ENCODE measurements around the gene ZC3H13.

Gene ZC3H13

GRCh38 chr13:46062185-46062584 is 9.6 kb upstream of the ZC3H13 start:
- no peak for DNase-seq

- no peak for DNase-seq
Measured at GRCh38 chr13:46059405-46059804, 6.9 kb upstream of the ZC3H13 start.

GRCh38 chr13:46058268-46058667 is 5.7 kb upstream of the ZC3H13 start:
- DNase-seq = no peak

- no peak for DNase-seq
Measured at GRCh38 chr13:46057256-46058015, 4.9 kb upstream of the ZC3H13 start.

GRCh38 chr13:46053162-46054012 is 841 bp upstream of the ZC3H13 start:
- no peak for DNase-seq

GRCh38 chr13:46051968-46052318 is 603 bp downstream of the ZC3H13 start:
- DNase-seq = no peak

- DNase-seq = no peak
Measured at GRCh38 chr13:46050771-46051170, 1.8 kb downstream of the ZC3H13 start.

GRCh38 chr13:46045424-46045823 is 7.1 kb downstream of the ZC3H13 start:
- DNase-seq = no peak

GRCh38 chr13:46043647-46044046 is 8.9 kb downstream of the ZC3H13 start:
- DNase-seq = no peak

GRCh38 chr13:46041419-46041839 is 11.1 kb downstream of the ZC3H13 start:
- no peak for DNase-seq

GRCh38 chr13:46040763-46041162 is 11.8 kb downstream of the ZC3H13 start:
- DNase-seq = no peak

GRCh38 chr13:46039411-46040182 is 12.9 kb downstream of the ZC3H13 start:
- DNase-seq = no peak

- DNase-seq = no peak
Measured at GRCh38 chr13:46038296-46038695, 14.2 kb downstream of the ZC3H13 start.

- no peak for DNase-seq
Measured at GRCh38 chr13:46035066-46035465, 17.5 kb downstream of the ZC3H13 start.

GRCh38 chr13:46032341-46032740 is 20.2 kb downstream of the ZC3H13 start:
- DNase-seq = no peak

GRCh38 chr13:46031581-46032263 is 20.8 kb downstream of the ZC3H13 start:
- no peak for DNase-seq

GRCh38 chr13:46025157-46025556 is 27.4 kb downstream of the ZC3H13 start:
- no peak for DNase-seq

- DNase-seq = no peak
Measured at GRCh38 chr13:46022481-46022880, 30.1 kb downstream of the ZC3H13 start.

GRCh38 chr13:46016216-46016615 is 36.3 kb downstream of the ZC3H13 start:
- DNase-seq = no peak

GRCh38 chr13:46015366-46015765 is 37.2 kb downstream of the ZC3H13 start:
- DNase-seq = no peak

- no peak for DNase-seq
Measured at GRCh38 chr13:46012404-46012803, 40.1 kb downstream of the ZC3H13 start.

- DNase-seq = no peak
Measured at GRCh38 chr13:46010148-46010547, 42.4 kb downstream of the ZC3H13 start.

GRCh38 chr13:46008631-46009030 is 43.9 kb downstream of the ZC3H13 start:
- no peak for DNase-seq
